GM21381 (cell line): ENCODE results near the gene CC2D1A.
"Not testable (repeated sequence)": the region's sequence is repeated elsewhere in the genome, so short reads cannot be mapped to it uniquely, and the experiment has no call there.

ENCODE experiments used
- ATAC-seq: cut with Tn5 transposase; IDR thresholded peaks from one replicate; pipeline ENCODE4 v1.9.1; 2021; ENCODE audit warnings: mild to moderate bottlenecking, moderate library complexity; ENCODE audit not compliant: unreplicated experiment

Gene CC2D1A

DNA sequence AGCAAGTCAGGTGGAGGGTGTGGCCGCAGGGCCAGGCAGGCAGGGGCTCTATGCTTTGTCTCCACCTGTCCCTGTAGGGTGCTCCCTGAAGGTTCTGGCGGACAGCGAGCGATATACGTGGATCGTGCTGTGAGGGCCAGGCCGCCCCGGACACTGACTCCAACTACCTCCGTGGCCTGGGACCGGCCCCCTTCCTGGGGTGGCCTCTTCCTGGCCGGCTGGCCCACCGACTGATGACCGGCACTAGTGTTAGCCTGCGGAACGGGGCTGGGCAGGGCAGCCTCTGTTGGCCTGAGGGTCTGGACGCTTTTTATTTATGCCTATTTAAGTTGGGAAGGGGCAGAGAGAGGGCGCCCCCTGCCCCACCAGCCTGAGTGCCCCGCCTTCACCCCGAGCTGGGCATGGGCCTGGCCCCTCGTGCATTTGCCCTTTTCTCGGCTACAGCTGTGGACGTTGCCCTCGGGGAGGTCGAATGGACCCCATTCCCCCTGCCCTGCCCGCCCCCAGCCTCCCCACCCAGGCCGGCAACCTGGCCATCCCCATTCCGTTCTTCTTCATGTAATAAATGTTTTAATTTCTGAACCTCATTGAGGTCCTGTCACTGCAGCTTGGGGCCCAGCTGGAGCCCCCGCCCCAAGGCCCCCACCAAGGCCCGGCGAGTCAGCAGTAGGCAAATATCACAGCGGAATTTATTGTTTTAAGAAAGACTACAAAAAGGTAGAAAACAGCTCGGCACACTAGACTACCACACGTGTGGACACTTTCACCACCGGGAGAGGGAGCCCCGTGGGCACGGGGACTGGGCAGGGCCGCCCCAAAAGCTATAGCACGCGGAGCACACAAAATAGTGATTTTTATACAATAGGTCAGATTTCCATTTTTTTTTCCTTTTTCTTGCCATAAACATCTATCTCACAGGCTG is 55.1 kb downstream of the CC2D1A start:
- ATAC-seq: no peak

DNA sequence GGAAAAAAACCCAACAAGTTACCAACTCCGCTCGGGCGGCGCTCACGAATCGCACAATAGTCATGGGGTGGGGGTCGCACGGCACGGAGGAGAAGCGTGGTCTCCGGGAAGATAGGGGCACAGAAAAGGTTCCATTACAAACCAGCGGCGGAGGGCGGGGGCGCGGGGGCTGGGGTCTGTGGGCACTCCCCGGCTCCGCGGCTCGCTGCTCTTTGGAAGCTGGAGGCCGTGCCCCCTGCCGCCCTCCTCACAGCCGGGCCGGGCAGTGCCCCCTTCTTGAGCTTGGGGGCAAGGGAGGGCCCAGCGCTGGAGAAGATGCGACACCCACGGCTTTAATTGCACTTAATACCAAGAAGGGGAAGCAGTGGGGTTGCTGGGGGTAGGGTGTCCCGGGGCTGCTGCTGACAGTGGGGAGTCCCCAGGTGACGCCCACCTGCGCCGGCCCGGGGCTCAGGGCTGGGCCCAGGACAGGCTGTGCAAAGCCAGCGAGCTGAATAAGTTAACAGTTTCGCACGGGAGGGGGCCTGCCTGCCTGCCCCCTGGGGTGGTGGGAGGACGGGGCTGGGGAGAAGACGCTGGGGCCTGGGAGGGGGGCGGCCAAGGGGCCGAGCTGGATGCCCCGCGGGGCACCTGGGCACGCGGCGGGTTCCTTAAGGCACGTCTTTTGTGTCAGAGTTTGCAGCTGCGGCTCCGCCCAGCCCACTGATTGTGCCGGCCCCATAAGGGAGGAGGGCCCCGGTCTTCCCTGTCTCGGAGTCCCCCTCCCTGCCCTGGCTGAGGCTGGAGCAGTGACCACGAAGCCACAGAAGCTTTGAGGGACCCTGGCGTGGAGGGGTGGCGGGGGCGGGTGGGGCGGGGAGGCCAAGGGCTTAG is 56.1 kb downstream of the CC2D1A start:
- no peak for ATAC-seq

DNA sequence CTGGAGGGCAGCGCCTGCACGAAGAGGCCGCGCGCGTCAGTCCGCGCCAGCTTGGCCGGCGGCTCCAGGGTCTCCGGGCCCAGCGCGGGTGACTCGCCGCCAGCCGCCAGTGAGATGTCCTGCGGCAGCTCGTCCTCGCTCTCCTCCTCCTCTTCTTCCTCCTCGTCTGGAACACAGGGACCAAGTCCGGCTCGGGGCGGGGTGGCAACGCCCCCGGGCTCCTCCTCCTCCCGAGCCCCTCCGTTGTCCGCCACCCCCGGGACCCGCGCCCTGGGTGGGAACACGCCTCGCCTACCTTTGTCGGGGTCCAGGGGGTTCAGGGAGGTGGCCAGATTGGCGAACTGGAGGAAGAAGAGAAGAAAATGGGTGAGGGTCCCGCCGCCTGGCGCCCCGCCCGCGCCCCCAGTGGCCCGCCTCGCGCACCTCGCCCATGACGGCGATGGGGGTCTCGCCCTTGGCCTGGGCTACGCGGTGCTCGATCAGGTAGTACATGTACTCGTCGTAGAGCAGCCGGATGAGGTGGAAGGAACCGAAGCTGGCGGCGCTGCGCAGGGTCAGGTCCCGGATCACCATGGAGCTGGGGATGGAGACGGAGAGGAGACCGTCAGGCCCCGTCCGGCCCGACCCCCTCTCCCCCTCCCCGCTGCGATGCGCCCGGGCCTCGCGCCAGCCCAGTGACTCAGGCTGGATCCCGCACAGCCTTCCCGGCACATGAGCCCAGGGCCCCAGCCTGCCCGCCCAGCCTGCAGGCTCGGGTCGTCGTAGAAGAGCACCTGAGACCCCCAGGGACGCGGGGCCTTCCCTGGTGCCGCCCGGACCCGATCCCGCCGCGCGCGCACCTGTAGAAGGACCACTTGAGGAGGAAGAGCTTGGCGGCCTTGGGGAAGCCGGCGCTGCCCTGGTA is 57.0 kb downstream of the CC2D1A start:
- ATAC-seq: no peak

DNA sequence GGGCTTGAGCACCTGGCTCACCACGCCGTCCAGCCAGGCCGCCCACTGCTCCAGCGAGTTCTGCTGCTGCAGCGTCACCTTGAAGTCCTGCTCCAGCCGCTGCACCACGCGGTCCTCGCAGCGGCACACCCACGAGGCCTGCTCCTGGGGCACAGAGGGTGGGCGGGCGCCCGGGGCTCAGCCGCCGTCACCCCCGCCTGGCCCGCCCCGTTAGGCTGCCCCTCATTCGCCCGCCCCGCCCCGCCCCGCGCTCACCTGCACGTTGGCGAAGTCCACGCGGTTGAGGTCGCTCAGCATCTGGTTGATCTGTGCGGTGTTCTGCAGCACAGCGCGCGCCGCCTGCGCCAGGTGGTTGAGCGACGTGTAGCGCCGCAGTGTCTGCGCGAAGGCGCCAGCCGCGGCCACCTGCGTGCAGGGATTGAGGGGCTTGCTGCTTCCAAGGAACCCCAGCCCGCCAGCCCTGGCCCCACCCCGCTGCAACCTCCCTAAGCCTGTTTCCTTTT is 57.7 kb downstream of the CC2D1A start:
- ATAC-seq: no peak

DNA sequence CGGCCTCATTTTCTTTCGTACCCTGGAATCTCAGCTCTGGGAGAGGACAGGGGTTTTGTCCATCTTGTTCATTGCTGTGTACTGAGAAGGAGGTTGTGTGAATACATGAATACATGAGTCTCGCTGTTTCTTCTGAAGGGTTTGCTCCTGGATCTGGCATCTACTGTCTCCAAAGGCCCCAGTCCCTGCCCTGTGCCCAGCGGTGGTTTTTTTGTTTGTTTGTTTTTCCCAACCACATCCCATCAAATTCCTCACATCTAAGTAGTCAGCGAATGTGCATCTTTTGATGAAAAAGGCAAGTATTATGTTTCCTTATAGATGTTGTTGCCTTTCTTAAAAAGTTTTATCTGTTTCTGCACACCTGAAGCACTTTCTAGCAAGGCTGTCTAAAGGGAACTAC is 58.8 kb downstream of the CC2D1A start:
- no peak for ATAC-seq

DNA sequence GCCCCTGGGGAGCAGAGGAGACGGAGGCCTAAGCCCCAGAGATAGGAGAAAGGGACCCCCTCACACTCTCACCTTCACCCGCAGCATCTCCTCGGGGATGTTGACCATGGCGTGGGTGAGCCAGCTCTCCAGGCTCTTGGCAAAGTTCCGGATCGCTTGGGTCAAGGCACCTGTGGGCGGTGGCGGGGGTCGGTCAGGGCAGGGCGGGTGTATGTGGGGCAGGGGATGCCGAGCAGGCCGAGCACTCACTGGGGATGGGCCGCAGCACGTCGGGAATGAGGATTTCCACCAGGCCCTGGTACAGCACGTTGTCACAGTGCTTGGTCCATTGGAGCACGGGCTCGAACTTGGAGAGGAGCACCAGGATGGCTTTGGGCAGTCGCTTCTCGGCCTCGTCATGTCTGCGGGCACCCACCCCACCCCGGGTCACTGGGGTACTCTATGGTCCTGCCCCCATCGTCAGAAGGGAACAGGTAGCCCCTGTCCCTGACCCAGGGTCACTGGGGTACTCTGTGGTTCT is 59.4 kb downstream of the CC2D1A start:
- no peak for ATAC-seq

DNA sequence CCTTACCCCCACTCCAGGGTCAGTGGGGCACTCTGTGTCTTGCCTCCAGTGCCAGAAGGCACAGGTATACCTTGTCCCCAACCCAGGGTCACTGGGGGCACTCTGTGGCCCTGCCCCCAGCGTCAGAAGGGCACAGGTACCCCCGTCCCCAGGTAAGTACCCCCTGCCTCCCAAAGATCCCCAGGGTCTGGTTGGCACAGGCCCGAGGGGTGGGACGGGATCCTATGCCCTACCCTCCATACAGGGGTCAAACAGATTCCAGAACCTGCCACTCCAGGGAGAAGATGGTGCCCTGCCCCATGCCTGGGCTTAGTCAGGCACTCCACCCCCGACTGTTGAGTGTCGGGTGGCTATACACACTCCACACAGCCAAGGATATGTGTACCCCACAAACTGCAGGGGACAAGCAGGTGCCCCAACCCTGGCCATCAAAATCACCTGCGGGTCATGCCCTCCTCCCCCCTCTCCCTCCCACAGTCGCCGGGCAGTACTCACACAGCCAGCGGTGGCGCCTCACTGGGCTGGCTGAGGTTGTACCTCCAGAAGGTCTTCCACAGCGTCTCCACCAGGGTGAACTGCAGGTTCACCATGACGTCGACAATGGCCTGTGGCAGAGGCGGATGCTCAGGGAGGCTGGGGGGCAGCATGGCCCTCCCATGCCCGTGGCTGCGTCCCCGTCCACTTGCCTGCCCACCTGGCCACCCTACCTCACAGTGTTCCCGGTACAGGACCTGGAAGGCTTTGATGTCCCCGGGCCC is 60.1 kb downstream of the CC2D1A start:
- ATAC-seq: no peak

DNA sequence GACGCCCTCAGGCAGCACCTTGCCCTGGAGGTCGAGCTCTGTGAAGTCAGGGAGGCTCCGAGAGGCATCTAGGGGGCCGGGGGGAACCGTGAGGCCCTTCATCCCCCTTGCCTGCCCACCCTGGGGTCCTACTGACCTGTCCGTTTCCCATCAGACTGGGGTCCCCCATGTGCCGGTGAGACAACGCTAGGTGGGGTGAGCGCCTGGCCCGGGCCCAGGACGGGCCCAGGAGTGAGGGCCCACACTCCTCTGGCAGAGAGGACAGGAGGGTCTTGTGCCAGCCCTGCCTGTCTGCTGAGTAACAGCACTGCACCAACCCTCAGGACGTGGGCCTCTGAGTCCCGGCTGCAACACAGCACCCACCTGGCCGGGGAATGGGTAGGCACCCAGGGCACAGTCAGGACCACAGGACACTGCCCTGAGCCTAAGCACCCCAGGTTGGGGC is 60.7 kb downstream of the CC2D1A start:
- ATAC-seq: no peak

DNA sequence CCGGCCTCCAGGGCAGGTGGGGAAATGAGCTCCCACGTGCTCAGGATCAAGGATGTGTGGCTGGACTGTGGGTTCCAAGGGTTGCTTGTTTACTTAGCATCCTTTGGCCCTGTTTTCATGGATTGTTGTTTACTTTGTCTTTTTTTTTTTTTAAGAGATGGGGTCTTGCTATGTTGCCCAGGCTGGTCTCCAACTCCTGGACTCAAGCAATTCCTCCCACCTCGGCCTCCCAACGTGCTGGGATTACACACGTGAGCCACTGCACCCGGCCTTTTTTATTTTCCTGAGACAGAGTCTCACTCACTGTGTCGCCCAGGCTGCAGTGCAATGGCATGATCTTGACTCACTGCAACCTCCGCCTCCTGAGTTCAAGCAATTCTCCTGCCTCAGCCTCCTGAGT is 61.2 kb downstream of the CC2D1A start:
- ATAC-seq: not testable (repeated sequence)

DNA sequence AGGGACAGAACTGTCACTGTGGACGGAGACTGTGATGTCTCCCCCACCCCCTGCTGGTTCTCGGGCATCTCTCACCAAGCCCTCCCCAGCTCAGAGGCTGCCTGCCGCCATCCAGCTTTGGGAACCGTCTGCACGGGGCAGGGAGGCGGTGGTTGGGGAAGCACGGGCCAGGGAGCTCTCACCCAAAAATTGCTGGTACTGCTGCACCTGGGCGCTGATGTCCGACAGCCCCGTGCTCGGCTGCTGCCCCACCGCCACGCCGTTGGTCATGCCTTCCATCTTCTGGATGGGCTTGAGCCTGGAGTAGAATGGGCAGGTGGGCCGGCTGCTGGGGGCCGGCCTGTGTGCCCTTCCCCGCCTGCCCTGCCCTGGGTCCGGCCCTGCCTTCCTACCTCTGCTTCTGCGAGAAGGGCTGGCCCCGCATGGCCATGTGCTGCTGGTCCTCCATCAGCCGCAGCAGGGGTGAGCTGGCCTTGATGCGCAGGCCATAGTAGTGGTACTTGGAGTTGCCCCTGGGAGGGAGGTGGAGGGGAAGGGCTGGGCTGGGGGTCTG is 62.5 kb downstream of the CC2D1A start:
- ATAC-seq: no peak

DNA sequence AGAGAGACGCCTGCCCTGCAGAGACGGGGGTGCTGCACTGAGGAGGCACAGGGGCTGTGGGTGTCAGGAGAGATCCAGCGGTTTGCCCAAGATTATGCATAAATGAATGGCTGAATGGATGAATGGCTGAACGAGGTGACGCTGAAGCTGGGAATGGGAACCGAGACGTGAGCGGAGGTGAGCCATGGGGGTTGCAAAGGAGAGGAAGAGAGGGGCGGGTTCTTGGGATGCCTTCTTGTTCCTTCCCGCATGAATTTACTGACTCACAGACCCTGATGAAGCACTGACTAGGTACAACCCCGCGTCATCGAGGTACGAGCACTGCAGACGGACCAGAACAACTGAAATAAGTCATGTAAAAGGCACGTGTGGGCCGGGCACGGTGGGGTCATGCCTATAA is 63.0 kb downstream of the CC2D1A start:
- ATAC-seq: no peak

DNA sequence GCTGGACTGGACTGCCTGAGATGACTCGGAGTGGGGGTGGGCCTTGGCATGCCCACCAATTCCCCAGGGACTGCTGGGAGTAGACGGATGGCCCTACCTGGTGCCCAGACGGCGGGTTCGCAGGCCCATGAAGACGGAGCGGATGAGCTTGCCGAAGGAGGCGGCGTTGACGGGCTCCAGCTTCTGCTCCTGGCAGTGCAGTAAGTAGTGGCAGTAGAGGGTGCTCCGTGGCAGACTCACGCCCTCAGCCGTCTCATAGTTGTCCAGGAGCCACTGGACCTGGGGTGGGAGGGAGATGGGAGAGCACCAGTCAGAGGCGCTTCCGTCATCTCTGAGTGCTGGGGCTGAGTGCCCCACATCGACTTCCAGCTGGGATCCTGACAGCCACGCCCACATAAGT is 63.9 kb downstream of the CC2D1A start:
- ATAC-seq: no peak

DNA sequence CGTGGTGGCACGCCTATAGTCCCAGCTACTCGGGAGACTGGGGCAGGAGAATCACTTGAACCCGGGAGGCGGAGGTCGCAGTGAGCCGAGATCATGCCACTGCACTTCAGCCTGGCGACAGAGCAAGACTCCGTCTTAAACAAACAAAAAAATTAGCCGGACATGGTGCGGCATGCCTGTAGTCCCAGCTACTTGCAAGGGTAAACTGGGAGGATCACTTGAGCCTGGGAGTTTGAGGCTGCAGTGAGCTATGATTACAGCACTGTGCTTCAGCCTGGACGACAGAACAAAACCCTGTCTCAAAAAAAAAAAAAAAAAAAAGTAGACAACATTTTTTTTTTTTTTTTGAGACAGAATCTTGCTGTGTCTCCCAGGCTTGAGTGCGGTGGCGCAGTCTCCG is 65.9 kb downstream of the CC2D1A start:
- not testable (repeated sequence) for ATAC-seq

DNA sequence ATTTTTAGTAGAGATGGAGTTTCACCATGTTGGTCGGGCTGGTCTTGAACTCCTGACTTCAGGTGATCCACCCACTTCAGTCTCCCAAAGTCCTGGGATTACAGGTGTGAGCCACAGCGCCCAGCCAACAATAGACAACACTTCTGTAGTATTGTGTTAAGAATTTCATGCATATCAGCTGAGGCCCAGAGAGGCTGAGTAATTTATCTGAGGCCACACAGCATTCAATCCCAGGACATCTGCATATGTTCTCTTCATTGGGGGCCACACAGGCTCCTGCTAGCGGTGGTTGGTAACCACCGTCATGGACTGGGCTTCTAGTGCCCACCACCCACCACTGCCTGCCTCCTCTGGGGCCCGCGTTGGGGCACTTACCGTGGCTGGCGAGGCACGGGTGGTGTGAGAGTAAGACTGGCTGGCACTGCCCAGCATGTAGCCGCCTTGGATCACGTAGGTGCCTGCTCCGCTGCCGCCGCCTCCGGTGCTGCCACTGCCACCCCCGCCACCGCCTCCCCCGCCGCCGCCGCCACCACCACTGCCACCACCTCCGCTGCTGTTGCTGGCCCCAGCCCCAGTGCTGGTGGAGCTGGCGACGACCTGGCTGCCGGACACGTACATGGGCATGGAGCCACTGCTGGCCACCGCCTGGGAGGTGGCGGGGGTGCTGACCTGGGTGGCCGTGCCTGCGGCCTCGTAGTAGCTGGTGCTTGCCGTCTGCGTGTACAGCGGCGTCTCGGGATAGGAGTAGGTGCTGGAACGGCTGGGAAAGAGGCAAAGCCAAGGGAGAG is 66.6 kb downstream of the CC2D1A start:
- no peak for ATAC-seq

DNA sequence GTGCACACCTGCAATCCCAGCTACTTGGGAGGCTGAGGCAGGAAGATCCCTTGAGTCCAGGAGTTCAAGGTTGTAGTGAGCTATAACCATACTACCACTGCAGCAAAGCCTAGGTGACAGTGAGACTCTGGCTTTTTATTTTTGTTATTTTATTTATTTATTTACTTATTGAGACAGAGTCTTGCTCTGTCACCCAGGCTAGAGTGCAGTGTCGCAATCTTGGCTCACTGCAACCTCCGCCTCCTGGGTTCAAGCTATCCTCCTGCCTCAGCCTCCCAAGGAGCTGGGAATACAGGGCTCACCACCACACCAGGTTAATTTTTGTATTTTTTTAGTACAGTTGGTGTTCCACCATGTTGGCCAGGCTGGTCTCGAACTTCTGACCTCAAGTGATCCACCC is 67.5 kb downstream of the CC2D1A start:
- not testable (repeated sequence) for ATAC-seq

DNA sequence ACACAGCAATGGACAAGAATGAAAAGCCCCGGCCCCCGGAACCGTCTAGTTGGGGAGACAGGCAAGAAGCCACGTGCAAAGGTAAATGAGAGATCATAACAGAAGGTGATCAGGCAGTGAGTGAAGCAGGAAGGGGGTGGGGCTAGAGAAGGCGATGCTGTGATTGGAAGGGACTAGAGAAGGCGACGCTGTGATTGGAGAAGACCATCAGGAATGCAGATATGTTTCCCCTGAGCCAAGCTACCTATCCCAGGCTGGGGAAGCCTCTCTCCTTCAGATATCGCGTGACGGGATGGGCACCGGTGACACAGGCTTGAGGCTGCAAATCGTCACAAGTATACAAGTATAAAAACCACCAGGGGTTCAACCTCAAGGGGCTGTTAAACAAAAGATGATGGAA is 68.1 kb downstream of the CC2D1A start:
- no peak for ATAC-seq

DNA sequence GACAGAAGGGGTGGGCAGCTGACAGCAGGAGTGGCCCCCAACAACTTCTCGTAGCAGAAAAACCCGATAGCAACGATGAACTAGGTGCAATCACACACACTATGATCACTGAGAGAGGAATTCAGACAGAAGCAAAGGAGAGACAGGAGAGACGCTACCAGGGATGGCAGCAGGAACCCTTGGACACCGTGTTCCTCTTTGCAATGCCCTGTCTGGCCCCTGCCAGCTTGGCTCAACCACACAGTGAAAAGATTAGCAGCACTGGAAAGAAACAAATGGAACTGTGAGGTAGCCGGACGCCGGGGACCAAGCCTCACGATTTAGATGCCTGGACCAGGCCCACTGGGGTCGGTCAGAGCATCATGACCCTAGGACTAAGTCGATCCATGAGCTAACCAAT is 69.9 kb downstream of the CC2D1A start:
- ATAC-seq: no peak

DNA sequence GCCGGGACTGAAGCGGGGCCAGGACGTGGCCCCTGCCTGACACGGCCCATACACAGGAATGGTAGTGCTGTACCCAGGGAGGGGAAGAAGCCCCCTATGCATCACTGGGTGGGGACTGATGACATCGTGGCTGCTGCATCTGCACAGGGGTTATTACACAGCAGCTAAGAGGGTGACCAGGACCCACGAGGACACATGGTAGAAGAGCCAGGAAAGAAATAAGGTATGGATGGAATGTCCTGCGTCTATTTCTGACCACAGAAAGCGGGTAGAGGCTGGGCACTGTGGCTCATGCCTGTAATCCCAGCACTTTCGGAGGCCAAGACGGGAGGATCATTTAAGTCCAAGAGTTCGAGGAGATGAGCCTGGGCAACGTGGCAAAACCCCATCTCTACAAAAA is 70.4 kb downstream of the CC2D1A start:
- ATAC-seq: no peak

DNA sequence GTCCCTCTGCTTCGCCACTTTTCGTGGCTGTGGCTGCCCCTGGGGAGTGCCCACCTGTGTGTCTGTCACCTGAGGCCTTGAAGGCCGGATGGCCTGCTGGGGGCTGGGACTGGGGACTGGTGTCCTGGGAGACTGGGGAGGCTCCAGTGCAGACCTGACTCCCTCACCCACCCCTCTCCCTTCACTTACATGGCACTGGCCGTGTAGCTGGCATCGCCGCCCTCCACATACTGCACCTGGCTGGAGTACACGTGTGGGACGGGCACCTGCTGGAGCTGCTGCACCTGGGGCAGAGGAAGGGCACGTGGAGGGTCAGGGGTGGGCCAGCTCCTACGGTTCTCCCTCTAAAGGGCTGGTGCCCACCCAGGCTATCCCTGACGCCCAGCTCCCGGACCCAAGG is 71.8 kb downstream of the CC2D1A start:
- ATAC-seq: no peak
